K562 (cell line): ENCODE results near the gene CBR4. TPM values are rescaled to one million over a fixed set of nuclear protein-coding genes. Genes with fewer than 3 reads are reported as not detected.
A peak's percentile ranks its signal among the peaks of the same experiment; 100 is the strongest.

Experiments used
- CHD1 ChIP-seq: fragments of 200-600 bp; sonication (generic); IDR thresholded peaks from one replicate; pipeline ENCODE4 v1.6.1; 2012; ENCODE audit warnings: mild to moderate bottlenecking, moderate library complexity, low read length, inconsistent platforms
- HDAC2 ChIP-seq: fragments of 450-650 bp; IDR thresholded peaks from 2 replicates; pipeline ENCODE4 v1.6.1; 2016; ENCODE audit warnings: mild to moderate bottlenecking
- HMG20A ChIP-seq: fragments of 450-650 bp; formaldehyde crosslinking; conservative IDR thresholded peaks from 2 replicates; pipeline ENCODE4 v1.4.0; 2020; ENCODE audit warnings: mild to moderate bottlenecking, mixed read lengths
- KLF6 ChIP-seq: fragments of 250-450 bp; sonication (Bioruptor Pico); IDR thresholded peaks from 2 replicates; pipeline ENCODE4 v1.4.0; 2020; ENCODE audit warnings: mild to moderate bottlenecking, moderate library complexity, borderline replicate concordance
- SMARCA4 ChIP-seq: fragments of 450-650 bp; IDR thresholded peaks from 2 replicates; pipeline ENCODE4 v1.6.1; 2016
- TOE1 ChIP-seq, 2 experiments: fragments of 450-650 bp in 1 of 2; sonication (generic) in 1 of 2; formaldehyde crosslinking in 1 of 2; IDR thresholded peaks; 2 replicates each; pipeline versions ENCODE4 v1.7.1 to v1.8.0; 2016 to 2022; ENCODE audit warnings: borderline replicate concordance in 2 of 2, mild to moderate bottlenecking in 2 of 2, antibody characterized with exemption in 1 of 2, inconsistent platforms in 1 of 2, low read depth in 1 of 2, missing genetic modification reagents in 1 of 2, moderate library complexity in 1 of 2
- YY1 ChIP-seq, 3 experiments: IDR thresholded peaks; 2 replicates each; pipeline ENCODE4 v1.6.1; 2011; ENCODE audit warnings: low read length in 2 of 3, mild to moderate bottlenecking in 2 of 3, moderate library complexity in 2 of 3, borderline replicate concordance in 1 of 3, control low read depth in 1 of 3, low read depth in 1 of 3; ENCODE audit not compliant: insufficient read depth in 3 of 3, insufficient replicate concordance in 2 of 3, control insufficient read depth in 1 of 3, insufficient read length in 1 of 3; ENCODE audit errors: extremely low read depth in 1 of 3
- ZFP36 ChIP-seq: fragments of 150-350 bp; IDR thresholded peaks from 2 replicates; pipeline ENCODE4 v1.6.1; 2018; ENCODE audit warnings: low read length, low read depth; ENCODE audit not compliant: partially characterized antibody
- polyA plus RNA-seq, 8 experiments: library from polyadenylated mRNA; depleted of rRNA in 4 of 8; stranded (reverse) in 5 of 8; unstranded in 3 of 8; fragments of >200 nt; fragmentation: Nextera tagmentation in 2 of 8; fragmentation: Illumina TruSeq in 1 of 8; extraction: Ambion mirVana in 2 of 8; extraction: Trizol in 1 of 8; gene quantifications; 2 replicates each; pipeline versions ENCODE4 v1.2.1 to v1.2.3, GENCODE V29; 2011 to 2014; ENCODE audit warnings: inconsistent platforms in 1 of 8, missing spikeins in 1 of 8
- total RNA-seq, 7 experiments: library from RNA; depleted of rRNA in 6 of 7; stranded (reverse); fragments of >200 nt in 6 of 7; fragmentation: Illumina TruSeq in 2 of 7; extraction: Trizol in 2 of 7; gene quantifications; 2 replicates each; pipeline versions ENCODE4 v1.2.1 to v1.2.3, GENCODE V29; 2011 to 2021; ENCODE audit warnings: low replicate concordance in 1 of 7
- TF ChIP-seq, protein P1 (sequence below), 2 experiments: fragments of 450-650 bp; formaldehyde crosslinking in 1 of 2; IDR thresholded peaks; 2 replicates each; pipeline versions ENCODE4 v1.4.0 to v1.6.1; 2014 to 2020; ENCODE audit warnings: mild to moderate bottlenecking in 2 of 2, borderline replicate concordance in 1 of 2, low read depth in 1 of 2
- TF ChIP-seq, protein P2 (sequence below), 2 experiments: IDR thresholded peaks; 2 replicates each; pipeline ENCODE4 v1.6.1; 2012; ENCODE audit warnings: improper control_type of control experiment in 2 of 2, low read depth in 2 of 2, low read length in 2 of 2, borderline replicate concordance in 1 of 2
- TF ChIP-seq, protein P3 (sequence below): sonication (generic); formaldehyde crosslinking; IDR thresholded peaks from 2 replicates; pipeline ENCODE4 v1.4.0; 2020; ENCODE audit warnings: mild to moderate bottlenecking, missing genetic modification reagents

Gene CBR4
- total and polyA plus RNA-seq, 9 of the 15 experiments (the other 6 are each of a cell fraction or from before 2014, with no cell fraction given), result 12.1 to 26.4 (median 18.6) TPM

DNA sequence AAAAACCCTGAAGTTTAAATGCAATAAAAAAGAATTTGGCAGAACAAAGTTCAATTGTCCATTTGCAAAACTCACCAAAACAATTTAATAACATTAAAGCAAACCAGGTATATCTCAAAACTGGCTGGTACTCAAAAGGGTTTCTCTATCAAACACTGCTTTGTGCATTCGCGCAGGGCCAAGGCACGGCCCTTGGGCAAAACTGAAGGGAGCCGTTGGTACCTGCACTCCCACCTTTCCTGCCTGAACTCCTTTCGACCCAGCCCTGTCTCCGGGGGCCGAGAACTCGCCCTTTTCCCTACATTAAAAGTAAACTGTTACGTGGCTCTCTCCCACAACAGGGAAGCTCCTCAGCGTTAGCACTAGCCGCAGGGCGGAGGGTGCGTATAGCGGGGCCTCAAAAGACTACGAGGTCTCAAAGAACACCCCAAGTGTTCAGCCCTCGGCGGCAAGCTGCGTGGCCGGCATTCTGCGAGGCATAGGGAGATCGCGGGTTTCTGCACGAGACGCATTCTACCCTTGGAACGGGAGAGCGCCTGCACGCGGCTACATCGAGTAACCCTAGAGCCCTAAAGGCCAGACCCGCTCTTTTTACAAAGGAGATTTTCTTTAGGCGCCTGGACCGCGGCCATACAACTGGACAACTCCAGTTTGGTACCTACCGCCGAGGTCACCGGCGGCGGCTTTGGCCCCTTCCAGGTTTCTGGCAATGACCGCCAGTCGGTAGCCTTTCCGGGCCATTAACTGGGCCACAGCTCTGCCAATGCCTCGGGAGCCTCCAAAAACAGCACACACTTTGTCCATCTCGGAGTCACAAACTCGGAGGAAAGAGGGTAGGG lies 550 bp downstream of the CBR4 start (continued):
- TF ChIP-seq, protein P1, sequence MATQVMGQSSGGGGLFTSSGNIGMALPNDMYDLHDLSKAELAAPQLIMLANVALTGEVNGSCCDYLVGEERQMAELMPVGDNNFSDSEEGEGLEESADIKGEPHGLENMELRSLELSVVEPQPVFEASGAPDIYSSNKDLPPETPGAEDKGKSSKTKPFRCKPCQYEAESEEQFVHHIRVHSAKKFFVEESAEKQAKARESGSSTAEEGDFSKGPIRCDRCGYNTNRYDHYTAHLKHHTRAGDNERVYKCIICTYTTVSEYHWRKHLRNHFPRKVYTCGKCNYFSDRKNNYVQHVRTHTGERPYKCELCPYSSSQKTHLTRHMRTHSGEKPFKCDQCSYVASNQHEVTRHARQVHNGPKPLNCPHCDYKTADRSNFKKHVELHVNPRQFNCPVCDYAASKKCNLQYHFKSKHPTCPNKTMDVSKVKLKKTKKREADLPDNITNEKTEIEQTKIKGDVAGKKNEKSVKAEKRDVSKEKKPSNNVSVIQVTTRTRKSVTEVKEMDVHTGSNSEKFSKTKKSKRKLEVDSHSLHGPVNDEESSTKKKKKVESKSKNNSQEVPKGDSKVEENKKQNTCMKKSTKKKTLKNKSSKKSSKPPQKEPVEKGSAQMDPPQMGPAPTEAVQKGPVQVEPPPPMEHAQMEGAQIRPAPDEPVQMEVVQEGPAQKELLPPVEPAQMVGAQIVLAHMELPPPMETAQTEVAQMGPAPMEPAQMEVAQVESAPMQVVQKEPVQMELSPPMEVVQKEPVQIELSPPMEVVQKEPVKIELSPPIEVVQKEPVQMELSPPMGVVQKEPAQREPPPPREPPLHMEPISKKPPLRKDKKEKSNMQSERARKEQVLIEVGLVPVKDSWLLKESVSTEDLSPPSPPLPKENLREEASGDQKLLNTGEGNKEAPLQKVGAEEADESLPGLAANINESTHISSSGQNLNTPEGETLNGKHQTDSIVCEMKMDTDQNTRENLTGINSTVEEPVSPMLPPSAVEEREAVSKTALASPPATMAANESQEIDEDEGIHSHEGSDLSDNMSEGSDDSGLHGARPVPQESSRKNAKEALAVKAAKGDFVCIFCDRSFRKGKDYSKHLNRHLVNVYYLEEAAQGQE (IDR thresholded peaks at IDR 0.05; ENCODE audit: borderline replicate concordance), result 0 out of 2 replicates have a peak, but pooled peaks have one; percentile 22
- TF ChIP-seq, protein P1 (CRISPR knock-in tag; IDR thresholded peaks at IDR 0.05; ENCODE audit: low read depth), result no peak
- TF ChIP-seq HDAC2 (no peak), TOE1 (IDR thresholded peaks at IDR 0.05; ENCODE audit: borderline replicate concordance) (no peak), TOE1 (CRISPR knock-in tag; IDR thresholded peaks at IDR 0.05; ENCODE audit: borderline replicate concordance, low read depth) (no peak), ZFP36 (no peak), HMG20A (CRISPR knock-in tag) (no peak), KLF6 (CRISPR knock-in tag) (no peak), YY1 (IDR thresholded peaks at IDR 0.05; ENCODE audit: borderline replicate concordance in 1 of 3, control insufficient read depth in 1 of 3, extremely low read depth in 1 of 3, insufficient read depth in 3 of 3, insufficient read length in 1 of 3, insufficient replicate concordance in 2 of 3, low read depth in 1 of 3, low read length in 2 of 3) (peak in 2 of 3 experiments; percentile 37 to 51), CHD1 (no peak), SMARCA4 (peak; percentile 60; the same call in 1 of the 2 replicates)
- TF ChIP-seq, protein P2, sequence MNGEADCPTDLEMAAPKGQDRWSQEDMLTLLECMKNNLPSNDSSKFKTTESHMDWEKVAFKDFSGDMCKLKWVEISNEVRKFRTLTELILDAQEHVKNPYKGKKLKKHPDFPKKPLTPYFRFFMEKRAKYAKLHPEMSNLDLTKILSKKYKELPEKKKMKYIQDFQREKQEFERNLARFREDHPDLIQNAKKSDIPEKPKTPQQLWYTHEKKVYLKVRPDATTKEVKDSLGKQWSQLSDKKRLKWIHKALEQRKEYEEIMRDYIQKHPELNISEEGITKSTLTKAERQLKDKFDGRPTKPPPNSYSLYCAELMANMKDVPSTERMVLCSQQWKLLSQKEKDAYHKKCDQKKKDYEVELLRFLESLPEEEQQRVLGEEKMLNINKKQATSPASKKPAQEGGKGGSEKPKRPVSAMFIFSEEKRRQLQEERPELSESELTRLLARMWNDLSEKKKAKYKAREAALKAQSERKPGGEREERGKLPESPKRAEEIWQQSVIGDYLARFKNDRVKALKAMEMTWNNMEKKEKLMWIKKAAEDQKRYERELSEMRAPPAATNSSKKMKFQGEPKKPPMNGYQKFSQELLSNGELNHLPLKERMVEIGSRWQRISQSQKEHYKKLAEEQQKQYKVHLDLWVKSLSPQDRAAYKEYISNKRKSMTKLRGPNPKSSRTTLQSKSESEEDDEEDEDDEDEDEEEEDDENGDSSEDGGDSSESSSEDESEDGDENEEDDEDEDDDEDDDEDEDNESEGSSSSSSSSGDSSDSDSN (IDR thresholded peaks at IDR 0.05; ENCODE audit: borderline replicate concordance in 1 of 2, low read depth in 2 of 2, low read length in 2 of 2), result peak in 1 of 2 experiments; percentile 75; a peak in 2 of 4 replicates
- TF ChIP-seq, protein P3, sequence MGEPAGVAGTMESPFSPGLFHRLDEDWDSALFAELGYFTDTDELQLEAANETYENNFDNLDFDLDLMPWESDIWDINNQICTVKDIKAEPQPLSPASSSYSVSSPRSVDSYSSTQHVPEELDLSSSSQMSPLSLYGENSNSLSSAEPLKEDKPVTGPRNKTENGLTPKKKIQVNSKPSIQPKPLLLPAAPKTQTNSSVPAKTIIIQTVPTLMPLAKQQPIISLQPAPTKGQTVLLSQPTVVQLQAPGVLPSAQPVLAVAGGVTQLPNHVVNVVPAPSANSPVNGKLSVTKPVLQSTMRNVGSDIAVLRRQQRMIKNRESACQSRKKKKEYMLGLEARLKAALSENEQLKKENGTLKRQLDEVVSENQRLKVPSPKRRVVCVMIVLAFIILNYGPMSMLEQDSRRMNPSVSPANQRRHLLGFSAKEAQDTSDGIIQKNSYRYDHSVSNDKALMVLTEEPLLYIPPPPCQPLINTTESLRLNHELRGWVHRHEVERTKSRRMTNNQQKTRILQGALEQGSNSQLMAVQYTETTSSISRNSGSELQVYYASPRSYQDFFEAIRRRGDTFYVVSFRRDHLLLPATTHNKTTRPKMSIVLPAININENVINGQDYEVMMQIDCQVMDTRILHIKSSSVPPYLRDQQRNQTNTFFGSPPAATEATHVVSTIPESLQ, result 0 out of 2 replicates have a peak, but pooled peaks have one; percentile 24
